Activated CD8-positive, alpha-beta memory T cell treated with anti-CD3 and anti-CD28 coated beads, Interleukin-2, amount 50 U/mL, for 1 hour (primary cell): ENCODE data around the gene CEP89.
"Not testable (repeated sequence)": the region's sequence is repeated elsewhere in the genome, so short reads cannot be mapped to it uniquely, and the experiment has no call there.

Experiments
- DNase-seq: peaks from one replicate; pipeline ENCODE4 v3.0.0-alpha.2; 2020; ENCODE audit errors: extremely low read depth

Gene CEP89

DNA sequence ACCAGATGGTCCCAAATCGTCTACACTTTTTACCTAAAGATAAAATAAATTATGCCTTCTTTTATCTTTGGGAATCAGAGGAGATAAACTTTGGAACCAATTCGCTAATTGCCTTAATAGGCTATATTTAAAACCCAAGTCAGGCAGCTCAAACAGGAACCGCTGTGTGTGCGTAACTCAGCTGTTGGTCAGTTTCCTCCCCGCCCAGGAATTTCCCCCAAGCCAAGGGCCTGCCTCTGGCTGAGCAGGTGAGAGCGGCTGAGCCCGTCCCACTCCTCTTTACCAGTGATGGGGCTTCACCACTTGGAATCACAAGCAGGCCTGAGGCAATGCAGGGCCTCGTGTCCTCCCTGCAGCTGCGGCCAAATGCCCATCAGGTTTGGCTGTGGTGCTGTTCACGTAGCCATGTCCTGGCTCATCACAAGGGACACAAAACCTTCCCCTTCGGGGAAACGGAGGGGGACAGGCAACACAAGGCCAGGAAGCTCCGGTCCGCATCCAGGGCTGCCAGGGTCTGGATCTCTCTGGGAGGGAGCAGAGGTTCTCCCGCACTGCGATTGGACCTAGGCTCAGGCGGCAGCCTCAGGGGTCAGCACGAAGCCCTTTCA, 101.7 kb downstream of the CEP89 start:
- no peak for DNase-seq

DNA sequence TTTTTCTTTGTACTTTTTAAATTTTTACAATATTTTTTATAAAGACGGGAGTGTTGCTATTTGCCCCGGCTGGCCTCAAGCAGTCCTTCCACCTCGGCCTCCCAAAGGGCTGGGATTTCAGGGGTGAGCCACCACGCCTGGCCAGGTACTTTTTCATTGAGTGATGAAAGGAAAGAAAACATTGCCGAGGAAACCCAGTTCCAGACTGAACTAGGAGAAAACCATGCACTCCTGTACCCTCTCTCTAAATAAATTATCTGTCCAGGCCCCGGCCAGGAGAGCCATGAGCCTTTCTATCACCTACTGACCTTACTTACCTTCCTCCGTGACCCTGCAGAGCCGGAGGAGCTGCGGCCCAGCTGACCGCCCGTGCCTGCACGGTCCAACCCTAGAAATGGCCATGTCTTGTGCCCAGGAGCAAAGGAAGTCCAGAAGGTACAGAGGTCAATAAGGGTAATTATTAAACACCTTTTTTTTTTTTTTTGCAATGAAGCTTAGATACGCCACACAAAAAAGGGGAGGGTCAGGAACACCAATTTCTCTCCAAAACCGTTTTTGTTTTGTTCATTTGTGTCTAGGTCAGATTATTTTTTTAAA, 102.3 kb downstream of the CEP89 start, which contains the start of gene SLC7A9:
SLC7A9 (minus strand) TSS at position 399 of the 597 bp plus-strand sequence. CDS start 1,233 bp downstream, outside the sequence.
- DNase-seq: no peak

DNA sequence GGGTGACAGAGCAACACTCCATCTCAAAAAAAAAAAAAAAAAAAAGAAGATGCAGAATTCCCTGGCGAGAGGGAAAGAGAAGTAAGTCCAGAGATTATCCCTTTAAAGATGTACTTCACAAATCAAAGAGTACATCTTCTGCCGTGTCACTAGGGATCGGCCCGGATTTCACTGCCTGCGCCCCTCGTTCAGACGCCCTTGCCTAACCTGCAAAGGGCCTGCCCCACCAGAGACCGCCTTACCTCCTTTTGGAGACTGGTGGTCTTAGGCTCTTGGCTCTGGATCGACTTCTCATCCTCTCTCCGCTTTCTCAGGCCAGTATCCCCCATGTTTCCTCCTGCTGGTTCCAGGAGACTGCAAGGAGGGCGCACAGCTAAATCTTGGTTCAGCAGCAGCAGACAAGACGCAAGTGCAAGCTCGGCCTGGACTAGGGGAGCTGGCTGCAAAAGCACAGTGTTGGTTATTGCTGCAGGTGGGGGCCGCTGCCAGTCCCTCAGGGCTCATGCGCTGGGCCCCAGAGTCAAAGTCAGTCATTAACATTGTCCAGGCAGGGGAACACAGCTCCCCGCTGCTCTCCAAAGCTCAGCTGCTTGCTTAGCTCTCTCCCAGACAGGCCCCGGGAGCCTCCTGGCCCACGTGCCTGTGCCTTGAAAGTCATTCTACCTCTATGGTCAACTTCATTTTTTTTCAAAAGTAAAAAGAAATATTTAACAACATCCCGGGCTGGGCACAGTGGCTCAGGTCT, 103.4 kb downstream of the CEP89 start:
- no peak for DNase-seq

DNA sequence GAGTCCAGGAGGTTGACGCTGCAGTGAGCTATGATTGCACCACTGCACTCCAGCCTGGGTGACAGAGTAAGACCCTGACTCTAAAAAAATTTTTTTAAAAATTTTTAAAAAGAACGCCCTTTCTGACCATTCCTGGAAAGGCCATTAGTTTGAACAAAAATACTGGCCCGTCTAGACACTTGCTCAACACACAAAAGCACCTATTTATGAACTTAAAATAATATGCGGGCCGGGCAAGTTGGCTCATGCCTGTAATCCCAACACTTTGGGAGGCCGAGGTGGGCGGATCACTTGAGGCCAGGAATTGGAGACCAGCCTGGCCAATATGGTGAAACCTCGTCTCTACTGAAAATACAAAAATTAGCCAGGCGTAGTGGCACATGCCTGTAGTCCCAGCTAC, 104.3 kb downstream of the CEP89 start:
- not testable (repeated sequence) for DNase-seq

DNA sequence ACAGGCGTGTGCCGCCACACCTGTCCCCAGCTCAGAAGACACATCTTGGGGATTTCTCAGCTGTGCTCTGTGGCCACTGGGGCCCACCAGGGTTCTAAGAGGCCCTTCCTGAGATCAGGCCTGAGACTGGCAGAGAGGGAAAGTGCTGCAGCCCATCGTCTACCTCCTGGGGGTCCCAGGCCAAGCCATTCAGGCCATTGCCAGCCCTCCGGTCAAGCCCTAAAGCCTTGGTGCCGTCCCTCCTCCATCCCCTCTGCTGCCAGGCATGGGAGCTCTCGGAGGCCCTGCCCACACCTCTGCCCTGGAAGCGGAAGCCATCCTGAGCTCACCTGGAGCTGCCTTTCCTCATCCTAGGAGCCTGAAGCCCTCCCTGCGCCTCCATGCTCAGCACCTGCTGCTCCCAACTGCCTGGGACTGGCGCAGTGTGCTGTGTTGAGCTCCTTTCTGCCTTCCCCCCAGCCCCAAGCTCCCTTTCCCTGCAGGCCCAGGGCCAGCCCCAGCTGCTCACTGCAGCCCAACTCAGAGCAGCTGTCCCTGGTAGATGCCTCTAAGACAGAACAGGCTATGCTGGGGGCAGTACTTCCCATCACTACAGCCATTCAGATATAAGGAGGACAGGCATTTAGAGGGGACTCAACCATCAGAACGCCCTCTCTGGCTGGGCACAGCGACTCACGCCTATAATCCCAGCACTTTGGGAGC, 105.0 kb downstream of the CEP89 start:
- DNase-seq: no peak

DNA sequence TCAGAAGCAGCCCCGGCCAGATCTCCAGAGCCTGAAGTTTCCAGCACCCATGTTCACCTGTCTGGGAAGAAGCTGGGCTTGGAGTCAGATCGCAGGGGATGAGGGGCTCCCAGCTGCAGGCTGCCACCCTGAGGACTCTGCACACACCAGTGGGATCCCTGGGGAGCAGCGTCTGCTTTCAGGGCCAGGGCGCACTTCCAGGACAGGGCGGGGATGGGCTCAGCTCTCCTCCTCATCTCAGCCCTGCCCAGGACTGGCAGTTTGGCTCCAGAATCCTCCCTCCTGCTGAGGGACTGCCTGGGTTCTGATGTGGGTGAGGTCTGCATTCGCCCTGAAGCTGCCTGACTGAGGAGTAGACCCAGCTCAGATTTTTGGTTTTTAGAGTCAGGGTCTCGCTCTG, 105.7 kb downstream of the CEP89 start:
- DNase-seq: no peak

DNA sequence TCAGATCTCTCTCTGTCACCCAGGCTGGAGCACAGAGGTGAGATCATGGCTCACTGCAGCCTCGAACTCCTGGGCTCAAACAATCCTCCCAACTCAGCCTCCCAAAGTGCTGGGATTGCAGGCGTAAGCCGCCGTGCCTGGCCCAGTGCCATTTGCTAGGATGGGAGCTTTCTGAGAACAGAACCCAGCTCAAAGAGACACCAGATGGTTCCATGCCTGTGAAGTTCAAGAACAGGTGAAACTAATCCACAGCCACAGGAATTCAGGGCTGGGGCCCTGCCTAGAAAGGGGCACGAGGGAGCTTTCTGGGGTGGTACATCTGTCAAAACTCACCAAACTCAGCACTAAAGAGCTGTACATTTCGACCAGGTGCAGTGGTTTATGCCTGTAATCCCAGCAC, 106.4 kb downstream of the CEP89 start:
- DNase-seq: no peak

DNA sequence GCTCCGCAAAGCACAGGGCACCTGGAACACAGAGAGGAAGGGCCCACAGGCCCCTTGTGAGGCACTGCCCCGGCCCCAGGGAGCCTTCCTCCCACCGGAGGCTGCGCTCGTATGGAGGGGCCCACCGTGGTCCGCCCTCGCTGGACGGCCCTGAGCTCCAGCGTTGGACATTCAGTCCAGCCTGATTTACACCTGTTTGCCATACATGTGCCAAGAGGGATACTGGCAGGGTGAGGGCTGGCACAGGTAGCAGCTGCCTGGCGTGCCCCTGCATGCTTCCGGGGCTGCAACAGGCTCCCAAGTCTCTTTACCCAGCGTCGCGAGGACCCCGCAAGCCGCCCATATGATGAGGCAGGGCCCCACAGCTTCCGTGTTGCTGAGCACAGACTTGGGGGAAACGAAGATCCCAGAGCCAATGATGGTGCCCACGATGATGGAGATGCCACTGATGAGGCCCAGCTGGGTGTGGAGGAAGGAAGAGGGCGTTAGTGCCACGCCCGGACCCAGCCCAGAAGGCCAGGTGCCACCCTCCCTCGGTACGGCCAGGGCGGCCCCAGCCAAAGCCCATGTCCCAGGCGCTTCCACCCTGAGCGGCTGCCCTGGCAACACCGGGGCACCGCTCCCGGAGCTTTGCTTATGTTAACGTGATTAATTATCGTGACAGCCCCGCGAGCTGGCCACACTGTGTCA, 107.3 kb downstream of the CEP89 start:
- DNase-seq: no peak

DNA sequence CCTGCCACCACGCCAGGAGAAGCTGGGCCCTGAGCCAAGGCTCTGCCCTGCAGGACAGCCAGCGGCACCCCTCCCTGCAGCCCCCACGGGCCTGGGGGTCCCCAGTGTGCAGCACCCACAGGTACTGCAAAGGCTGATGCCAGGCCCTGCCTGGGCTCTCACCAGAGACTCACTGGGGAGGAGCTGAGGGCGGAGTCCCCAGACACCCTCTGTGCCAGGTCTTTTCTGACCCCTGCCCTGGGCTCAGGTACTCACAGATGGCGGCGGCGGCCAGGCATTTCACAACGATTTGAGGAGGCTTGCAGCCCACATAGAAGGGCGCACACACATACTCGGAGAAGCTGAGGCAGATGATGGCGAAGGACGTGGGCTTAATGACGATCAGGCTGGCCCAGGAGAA, 107.9 kb downstream of the CEP89 start:
- DNase-seq: no peak

DNA sequence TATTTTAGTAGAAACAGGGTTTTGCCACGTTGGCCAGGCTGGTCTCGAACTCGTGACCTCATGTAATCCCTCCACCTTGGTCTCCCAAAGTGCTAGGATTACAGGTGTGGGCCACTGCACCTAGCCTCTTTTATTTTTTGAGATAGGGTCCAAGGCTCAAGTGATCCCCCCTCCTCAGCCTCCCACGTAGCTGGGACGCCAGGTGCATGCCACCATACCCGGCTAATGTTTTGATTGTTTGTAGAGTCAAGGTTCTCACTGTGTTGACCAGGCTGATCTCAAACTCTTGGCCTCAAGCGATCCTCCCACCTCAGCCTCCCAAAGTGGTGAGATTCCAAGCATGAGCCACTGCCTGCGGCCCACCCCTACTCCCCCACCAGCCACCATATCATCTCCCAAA, 108.5 kb downstream of the CEP89 start:
- no peak for DNase-seq

DNA sequence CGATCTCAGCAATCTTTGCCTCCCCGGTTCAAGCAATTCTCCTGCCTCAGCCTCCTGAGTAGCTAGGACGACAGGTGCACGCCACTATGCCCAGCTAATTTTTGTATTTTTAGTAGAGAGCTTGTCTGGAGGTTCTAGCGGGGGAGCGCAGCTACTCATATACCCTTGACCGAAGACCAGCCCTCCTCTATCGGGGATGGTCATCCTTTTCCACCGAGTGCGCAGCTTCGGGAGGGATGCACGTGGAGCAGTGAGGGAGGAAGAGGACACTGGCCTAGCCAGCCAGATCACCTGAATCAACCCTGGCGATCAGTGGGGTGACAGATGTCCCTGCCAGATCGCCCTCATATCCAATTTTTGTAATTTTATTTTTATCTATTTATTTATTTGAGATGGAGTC, 109.0 kb downstream of the CEP89 start:
- DNase-seq: no peak

DNA sequence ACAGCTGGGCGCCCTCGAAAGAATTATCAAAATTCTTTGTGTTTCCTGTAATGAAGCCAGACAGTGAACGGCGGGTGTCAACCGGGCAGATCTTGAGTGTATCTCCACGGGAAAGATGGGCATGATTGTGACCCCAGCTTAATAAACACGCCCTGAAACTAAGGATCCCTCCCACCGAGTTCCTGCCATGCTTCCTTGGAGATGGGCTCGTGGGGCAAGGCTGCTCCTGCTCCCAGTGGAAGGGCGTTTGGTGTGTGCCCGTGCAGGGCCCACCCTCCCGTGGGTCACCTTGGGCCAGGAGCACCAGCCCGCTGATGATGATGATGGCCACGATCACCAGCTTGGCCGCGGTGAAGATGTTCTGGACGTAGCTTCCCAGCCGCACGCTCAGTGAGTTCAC, 109.6 kb downstream of the CEP89 start:
- no peak for DNase-seq

DNA sequence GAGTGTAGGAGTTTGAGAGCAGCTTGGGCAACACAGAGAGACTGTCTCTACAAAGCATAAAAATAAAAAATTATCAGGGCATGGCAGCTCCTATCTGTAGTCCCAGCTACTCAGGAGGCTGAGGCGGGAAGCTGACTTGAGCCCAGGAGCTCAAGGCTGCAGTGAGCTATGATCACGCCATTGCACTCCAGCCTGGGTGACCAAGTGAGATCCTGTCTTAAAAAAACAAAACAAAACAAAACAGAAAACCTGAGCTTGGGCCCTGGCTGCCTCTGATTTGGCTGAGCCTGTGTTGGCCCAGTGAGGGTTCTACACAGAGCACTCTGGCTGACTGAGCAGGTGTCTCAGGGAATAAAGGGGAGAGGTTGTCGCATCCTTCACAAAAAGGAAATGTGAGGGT, 110.2 kb downstream of the CEP89 start:
- no peak for DNase-seq

DNA sequence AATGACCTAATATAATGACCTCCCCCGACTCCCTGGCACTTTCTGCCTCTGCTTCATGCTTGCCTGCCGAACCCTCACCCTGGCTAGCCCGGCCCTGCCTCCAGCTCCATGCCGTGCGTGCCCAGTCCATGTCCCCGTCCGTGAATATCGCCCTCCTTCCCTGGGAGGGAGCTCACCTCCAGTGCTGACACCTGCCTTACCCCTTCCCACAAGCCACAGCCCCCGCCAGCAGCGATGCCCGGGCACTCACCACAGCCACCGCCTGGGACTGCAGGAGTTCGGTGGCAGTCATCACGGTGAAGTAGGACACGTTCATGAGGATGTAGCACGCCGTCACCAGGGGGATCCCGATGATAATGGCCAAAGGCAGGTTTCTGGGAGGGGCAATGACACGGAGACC, 112.2 kb downstream of the CEP89 start:
- DNase-seq: no peak

DNA sequence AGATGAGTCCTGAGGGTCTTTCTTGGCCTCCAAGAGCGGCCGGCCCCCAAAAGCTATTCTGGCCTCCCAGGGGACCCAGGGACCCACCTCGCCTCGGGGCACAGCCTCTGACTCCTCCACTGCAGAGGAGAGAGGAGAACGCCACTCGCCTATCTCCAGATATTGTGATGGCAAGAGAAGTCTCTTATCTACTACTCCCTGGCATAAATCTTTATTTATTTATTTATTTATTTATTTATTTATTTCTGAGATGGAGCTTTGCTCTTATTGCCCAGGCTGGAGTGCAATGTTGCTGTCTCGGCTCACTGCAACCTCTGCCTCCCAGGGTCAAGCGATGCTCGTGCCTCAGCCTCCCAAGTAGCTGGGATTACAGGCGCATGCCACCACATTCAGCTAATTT, 113.2 kb downstream of the CEP89 start:
- DNase-seq: no peak

DNA sequence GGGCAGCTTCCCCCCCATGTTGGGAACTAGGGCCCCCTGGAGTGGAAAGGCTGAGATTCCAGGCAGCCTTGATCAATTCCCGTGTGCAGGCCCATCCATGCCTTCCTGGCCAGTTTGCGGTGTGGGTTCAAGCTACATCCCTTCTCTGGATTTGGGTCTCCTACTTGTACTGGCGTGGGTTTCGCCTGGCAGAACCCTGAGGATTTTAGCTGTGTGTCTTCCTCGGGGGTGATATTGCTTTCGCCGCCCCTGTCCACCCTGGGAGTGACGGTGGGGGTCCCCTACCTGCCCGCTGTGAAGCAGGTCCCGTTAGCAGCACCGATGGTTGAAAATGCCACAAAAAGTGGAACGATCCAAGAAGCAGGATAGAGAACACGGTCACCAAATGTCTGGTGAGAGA, 113.6 kb downstream of the CEP89 start:
- DNase-seq: no peak

DNA sequence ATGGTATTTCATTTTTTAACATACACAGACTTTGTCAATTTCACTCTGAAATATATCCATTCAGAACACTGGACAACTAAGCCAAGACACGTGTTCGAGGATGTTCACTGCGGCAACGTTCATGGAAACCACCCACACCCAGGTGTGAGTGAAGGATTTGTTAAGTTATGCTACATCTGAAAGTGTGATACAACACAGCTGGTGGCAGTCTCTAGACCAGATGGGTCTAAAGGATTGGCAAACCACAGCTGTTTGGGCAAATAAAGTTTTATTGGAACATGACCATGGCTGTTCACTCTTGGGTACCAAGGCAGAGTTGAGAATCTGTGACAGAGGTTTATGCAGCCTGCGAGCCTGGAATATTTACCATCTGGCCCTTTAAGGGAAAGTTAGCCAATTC, 114.2 kb downstream of the CEP89 start:
- no peak for DNase-seq

DNA sequence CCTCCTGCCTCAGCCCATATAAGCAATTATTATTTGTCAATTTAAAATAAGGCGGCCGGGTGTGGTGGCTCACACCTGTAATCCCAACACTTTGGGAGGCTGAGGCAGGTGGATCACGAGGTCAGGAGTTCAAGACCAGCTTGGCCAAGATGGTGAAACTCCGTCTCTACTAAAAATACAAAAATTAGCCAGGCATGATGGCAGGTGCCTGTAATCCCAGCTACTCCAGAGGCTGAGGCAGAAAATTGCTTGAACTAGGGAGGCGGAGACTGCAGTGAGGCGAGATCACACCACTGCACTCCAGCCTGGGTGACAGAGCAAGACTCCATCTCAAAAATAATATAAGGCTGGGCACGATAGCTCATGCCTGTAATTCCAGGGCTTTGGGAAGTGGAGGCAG, 114.9 kb downstream of the CEP89 start:
- DNase-seq: not testable (repeated sequence)

DNA sequence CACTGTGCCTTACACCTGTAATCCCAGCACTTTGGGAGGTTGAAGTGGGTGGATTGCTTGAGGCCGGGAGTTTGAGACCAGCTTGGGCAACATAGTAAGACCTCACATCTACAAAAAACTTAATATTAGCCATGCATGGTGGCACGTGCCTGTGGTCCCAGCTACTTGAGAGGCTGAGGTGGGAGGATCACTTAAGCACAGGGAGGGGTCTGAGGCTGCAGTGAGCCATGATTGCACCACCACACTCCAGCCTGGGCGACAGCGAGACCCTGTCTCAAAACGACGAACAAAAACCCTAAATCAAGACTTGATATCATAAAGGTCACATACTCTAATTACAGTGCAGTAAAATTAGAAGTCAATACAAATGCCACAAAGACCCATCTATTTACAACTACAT, 119.5 kb downstream of the CEP89 start:
- no peak for DNase-seq

DNA sequence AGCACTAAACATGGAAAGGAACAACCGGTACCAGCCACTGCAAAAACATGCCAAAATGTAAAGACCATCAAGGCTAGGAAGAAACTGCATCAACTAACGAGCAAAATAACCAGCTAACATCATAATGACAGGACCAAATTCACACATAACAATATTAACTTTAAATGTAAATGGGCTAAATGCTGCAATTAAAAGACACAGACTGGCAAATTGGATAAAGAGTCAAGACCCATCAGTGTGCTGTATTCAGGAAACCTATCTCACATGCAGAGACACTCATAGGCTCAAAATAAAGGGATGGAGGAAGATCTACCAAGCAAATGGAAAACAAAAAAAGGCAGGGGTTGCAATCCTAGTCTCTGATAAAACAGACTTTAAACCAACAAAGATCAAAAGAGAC, 123.7 kb downstream of the CEP89 start:
- not testable (repeated sequence) for DNase-seq

DNA sequence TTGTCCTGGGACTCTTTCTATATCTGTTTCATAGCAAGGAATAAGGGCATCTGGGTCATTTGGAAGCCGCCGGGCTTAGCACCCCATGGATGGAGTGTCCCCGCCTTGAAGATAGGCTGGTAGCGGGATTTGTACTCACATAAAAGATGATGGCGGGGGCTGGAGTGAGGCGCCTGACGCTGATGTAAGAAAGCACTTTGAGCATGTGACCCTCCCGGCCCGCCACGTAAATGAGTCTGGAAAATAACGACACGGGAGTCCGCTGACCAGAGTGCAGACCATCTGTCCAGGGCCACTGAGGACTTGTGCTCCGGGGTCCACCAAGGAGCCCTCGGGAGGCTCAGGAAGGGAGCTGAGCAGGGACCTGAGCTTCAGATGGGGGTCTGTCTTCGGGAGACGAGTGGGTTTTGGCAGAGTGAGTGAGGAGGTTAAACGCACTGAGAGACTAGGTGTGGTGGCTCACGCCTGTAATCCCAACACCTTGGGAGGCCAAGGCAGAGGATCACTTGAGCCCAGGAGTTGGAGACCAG, 128.0 kb downstream of the CEP89 start:
- no peak for DNase-seq

DNA sequence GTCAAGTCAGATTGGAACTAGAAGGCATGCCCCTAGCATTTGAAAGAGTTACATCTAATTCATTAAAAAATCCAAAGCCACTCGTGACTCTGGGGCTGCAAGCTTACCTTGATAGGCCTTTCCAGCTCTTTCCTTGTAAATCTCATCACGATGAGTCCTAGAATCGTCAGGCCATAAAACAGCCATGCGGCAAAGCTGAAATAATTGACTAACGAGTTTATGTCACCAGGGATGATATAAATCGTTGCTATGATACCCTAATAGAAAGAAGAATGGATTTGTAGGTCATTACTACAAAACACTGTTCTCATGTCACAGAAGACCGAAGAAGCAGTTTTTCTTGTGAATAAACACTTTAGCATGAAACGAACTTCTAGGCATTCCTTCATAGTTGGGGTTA, 129.7 kb downstream of the CEP89 start:
- no peak for DNase-seq
